ENCODE measurements around the gene GPC6.

DNA sequence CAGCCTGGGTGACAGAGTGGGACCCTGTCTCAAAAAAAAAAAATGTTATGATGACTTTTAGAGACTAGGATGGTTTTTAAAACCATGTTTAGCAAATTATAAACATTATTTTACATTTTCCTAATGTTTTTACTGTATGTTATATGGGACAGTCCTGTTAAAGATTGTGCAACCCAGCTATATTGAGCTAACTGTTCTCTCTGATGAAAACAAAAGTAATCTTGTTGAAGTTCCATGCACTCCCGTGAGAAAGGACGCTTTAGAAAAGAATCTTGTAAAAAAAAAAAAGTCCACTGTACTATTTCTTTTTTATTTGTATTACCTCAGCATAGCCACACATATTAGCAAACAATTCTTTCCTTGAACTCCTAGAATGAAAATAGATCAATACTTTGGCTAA lies 801.6 kb downstream of the GPC6 start:
- TF ChIP-seq GATA2 (IDR thresholded peaks at IDR 0.05; ENCODE audit: low read depth, low read length) (no peak), GATA3 (IDR thresholded peaks at IDR 0.05; ENCODE audit: low read depth, low read length) (no peak)

All from SH-SY5Y (cell line).